Measurements from ENCODE around the gene NOC2L.

Gene NOC2L

DNA sequence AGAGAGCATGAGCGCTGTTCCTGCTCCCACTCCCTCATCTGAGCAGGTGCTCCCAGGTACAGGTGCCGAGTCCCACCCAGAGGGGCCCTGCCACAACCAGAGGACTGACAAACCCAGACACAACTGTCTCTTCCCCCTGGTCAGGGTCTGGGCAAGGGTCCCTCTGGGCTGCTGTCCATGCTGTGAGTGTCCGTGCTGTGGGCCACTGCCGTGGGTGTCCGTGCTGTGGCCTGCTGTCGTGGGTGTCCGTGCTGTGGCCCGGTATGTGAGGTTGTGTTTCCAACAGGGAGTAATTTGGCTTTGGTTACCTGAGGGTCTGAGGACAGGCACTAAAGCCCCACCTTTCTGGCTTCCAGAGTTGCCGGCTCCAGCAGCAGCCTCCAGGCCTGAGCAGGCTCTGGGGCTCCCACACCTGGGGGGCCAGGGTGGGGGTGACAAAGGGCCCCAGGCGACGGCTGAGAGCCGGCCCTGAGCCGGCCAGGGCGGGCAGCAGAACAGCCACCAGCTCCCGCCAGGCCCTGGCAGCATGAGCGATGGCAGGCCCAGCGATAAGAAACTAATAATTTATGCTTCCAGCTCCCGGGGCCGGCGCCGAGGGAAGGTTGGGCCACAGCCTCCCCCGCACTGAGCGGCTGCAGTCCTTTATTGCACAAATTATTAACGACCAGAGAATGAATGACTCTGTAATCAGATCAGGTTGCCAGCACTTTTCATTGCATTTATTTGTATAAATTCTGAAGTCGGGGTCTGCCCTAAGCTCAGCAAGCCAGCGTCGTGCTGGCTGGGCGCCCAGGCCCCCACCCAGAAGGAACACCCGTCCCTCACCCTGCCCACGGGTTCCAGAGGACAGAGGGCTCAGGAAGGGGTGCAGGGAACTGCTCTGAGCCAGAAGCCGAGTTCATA lies 42.6 kb downstream of the NOC2L start:
- DNase-seq (ENCODE audit: low read depth) = no peak

DNA sequence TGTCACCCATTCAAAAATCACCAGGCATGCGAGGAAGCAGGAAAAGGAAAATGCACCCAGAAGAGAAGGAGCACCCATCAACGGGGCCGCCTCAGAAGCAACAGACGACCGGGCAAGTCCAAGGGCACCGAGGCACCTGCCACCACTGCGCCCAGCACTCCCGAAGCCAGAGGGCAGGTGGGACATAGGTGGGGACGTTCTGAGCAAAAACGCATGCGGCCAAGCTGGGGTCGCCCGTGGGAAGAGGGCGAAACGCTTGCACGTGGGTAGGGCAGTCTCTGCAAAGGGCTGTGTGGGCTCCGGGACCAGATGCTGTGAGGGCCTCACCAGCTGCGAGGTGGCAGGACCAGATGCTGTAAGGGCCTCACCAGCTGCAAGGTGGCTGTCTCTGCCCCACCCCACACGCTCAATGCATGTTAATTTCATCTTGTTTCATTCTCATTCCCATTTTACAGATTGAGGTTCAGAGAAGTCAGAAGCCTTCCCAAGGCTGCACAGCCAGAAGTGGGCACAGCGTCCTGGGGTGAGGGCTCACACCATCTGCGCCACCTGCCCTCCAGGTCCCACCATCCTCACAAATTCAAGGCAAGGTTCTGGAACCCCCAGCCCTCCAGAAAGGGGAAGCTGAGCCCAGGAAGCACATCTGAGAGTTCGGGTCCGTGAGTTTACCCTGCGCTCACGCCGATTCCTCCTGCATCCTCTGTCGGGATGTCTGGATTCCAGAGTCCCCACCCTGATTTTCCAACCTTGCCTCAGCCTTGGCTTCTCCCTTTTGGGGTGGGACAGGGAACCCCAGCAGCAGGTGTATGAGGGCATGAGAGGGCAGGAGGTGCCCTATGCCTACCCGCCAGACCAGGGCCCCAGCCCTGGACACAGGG lies 43.5 kb downstream of the NOC2L start:
- no peak for DNase-seq (ENCODE audit: low read depth)

DNA sequence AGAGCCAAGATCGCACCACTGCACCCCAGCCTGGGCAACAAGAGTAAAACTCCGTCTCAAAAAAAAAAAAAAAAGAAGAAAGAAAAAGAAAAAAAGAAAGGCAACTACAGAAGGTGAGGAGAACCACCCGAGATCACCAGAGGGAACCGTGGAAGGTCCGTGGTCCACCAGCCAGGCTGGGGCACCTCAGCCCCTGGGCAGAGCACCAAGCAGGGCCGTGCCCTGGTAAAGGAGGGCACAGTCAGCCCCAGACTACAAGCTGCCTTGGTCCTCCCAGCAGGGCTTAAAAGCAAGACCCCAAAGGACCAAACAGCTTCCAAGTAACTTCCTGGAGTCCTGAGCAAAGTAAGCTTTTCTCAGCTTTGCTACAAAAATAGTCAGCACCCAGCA lies 44.2 kb downstream of the NOC2L start:
- DNase-seq (ENCODE audit: low read depth) = no peak

DNA sequence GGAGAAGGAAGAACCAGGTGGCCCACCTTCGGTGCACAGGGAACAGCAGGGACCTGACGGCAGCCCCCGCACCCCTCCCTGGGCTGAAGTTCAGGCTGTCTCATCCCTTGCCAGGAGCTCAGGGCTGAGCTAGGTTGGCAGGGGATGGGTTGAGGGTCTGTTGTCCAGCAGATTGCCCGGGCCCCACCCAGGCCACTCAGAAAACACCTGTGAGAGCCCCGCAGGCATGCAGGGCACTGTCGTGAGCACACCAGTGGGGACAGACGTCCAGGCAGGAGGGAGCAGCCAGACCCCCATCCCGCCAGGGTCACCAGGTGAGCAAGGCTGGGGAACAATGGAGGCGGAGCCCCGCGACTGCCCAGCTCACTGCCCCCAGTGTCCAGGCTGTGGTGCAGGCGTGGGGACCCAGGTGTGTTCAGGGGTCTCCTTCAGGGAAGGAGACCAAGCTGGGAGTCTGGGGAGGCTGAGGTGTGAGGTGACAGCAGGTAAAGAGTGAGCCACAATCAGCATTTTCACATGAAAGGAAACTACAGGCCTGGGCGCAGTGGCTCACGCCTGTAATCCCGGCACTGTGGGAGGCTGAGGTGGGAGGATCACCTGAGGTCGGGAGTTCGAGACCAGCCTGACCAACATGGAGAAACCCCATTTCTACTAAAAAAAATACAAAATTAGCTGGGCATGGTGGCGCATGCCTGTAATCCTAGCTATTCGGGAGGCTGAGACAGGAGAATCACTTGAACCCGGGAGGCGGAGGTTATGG lies 44.7 kb downstream of the NOC2L start:
- no peak for DNase-seq (ENCODE audit: low read depth)

DNA sequence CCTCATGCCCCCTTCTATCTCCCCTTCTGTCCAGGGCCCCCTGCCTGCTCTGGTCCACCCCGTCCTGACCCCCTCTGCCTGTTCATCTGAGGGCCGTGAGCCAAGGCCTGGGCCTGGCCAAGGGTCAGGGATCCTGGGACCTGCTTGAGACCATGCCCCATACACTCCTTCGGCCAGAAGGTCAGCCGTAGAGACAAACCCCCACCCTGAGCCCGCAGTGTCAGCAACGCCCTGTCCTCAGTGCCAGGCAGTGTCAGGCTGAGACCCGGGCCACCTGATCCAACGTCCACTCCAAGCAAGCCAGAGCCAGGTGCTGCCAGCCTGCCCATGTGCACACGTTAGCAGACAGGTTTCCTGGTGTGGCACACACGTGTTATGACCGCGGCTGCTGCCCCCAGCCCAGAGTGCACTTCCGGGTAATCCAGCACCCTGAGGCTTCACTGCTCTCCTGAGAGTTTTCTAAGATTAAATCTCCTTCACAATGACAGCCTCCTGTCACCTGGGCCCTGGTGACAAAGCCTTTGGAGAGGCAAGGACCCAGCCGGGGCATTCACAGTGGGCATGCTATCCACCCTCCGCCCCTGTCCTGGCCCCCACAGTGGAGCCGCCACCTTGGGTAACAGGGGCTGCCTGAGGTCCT lies 45.4 kb downstream of the NOC2L start:
- DNase-seq (ENCODE audit: low read depth) = no peak

DNA sequence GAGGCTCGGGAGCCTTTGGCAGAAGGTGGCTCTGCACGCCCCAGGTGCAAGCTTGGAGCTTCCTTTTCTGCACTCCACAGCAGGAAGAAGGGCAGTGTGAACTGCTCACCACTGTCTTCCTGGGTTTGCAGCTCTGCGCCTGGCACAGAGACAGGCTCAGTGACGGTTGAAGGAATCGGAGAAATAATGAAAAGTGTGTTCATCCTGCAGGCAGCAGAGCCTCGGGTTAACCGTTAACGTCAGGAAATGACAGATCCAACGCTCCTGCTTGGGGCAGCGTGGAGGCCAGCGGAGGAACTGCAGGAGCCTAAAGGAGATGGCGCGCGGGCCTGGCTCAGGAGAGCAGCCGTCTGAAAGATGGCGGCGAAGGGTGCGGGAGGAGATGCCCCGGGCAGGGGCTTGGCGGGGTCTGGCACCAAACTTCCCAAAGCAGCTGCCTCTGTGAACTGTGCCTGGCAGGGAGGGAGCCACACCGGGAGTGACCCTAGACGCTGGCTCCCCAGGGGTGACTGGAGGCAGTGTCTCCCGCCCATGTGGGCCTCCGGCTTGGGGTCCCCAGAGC lies 46.2 kb downstream of the NOC2L start:
- no peak for DNase-seq (ENCODE audit: low read depth)

DNA sequence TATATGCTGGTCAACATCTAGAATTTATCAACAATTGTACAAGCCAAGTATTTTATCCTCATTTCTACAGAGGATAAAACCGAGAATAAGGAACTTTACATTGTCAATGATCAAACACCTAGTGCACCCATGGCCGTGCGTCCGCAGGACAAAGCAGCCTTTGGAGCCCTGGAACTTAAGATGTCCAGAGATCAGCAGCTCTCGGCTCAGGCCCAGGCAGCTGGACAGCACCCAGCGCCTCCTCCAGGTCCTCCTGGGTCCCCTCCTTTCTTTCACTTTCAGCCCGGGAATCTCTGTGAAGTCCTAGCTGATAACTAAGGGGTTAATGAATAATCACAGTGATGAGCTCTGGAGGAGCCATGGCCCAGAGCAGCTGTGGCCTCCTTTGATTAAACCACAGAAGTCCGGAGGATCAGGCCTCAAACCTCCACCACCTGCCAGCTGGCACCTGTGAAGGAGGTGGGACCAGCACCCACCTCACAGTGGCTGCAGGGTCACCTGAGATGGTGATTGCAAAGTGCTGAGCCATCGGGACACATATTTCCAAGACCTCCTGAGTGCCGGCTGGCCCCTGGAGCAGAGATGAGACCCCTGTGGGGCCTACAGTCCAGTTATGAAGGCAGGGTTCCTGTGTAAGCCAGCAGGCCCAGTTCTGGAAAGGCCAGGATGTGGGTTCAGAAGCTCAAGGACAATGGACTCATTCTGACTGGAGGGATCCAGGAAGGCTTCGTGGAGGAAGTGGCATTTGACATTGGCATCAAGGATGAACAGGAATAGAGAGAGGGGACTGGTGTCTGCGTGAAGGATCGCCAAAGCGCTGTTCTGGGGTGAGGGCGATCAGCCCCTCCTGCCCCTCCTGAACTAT lies 46.9 kb downstream of the NOC2L start:
- no peak for DNase-seq (ENCODE audit: low read depth)

DNA sequence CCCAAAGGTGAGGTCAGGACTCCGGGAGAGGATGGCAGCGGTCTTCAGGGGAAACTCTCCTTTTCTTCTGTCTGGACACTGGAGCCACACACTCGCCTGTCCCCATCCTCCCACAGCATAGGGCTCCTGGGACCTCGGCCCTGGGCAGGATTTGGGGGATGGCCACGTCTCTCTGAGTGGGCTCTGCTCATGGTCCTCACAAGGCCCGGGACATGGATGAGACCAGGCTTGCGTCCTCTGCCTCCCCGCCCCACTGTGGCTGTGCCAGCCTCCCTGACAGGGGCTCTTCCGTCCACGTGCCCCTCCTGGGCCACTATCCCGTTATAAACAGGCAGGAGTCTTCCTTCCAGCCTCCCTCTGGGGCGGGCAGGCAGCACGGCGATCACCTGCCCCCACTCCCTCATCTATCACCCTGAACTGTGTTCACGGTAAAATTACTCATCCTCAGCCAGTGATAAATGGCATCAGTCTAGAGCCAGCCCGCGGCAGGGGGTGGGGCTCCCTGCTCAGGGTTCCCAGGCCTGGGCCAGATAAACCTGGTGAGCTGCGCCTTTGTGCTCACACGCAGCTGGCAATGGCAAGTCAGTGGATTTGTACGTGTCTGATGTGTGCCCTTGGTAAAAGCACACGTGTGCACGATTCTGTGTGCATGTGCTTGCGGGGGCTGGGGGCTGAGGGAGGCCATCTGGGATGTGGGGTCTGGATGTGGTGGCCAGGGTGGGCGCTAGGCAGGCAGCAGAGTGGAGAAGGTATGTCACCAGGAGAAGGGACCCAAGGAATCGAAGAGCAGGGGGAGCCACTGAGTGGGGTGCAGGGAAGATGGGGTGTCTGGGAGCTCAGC lies 48.0 kb downstream of the NOC2L start:
- DNase-seq (ENCODE audit: low read depth) = no peak

DNA sequence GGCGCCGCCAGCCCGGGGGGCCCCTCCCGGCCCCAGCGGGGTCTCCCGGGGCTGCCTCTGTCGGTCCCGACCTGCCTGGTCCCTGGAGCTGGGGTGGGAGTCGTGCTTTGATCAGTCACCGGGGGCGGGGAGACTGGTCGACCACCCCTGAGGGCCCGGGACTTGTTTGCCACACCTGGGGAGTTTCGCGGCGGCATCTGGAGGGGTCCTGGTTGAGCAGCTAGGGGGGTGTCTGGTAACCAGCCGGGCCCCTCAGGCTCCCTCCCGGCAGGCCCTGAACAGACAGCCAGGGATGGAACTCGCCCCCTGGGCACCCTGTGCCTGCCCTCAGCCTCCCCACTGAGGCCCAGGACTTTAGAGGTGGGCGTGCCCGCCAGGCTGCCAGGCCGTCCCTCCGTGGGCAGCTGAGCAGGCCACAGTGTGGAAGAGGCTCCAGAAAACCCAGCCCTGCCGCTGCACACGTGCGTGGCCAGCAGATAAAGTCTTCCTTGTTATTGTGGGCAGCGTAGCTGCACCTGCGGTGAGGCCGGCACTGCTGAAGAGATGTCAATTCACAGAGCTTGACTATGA lies 48.7 kb downstream of the NOC2L start:
- no peak for DNase-seq (ENCODE audit: low read depth)

DNA sequence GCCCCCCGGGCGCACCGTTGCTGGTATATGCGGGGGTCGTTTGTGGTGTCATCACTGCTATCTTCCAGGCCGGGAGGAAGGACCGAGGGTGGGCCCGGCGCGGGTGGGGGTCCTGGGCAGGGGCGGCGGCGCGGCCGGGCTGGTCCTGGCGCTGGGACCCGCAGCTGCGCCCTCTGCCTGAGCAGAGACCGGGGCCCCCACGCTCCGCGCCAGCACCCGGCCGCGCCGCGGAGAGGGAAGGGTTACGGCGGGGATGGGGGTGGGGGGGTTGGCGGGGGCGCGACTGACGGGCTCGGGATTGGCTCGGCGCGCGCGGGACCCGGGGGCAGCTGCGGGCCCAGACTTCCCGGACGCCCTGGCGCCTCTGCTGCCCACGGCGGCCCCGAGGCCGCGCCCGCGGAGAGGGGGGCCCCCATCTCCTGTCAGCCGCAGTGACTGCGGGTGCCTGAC lies 49.2 kb downstream of the NOC2L start:
- DNase-seq (ENCODE audit: low read depth) = no peak

DNA sequence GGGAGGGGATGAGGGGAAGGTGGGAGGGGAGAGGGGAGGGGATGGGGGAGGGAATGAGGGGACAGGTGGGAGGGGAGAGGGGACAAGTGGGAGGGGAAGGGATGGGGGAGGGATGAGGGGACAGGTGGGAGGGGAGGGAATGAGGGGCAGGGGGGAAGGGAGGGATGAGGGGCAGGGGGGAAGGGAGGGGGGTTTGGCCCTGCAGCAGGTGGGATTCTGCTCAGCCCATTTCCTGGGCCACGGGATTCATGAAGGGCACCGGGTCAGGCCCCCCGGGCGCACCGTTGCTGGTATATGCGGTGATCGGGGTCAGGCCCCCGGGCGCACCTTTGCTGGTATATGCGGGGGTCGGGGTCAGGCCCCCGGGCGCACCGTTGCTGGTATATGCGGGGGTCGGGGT lies 50.4 kb downstream of the NOC2L start:
- DNase-seq (ENCODE audit: low read depth) = no peak

DNA sequence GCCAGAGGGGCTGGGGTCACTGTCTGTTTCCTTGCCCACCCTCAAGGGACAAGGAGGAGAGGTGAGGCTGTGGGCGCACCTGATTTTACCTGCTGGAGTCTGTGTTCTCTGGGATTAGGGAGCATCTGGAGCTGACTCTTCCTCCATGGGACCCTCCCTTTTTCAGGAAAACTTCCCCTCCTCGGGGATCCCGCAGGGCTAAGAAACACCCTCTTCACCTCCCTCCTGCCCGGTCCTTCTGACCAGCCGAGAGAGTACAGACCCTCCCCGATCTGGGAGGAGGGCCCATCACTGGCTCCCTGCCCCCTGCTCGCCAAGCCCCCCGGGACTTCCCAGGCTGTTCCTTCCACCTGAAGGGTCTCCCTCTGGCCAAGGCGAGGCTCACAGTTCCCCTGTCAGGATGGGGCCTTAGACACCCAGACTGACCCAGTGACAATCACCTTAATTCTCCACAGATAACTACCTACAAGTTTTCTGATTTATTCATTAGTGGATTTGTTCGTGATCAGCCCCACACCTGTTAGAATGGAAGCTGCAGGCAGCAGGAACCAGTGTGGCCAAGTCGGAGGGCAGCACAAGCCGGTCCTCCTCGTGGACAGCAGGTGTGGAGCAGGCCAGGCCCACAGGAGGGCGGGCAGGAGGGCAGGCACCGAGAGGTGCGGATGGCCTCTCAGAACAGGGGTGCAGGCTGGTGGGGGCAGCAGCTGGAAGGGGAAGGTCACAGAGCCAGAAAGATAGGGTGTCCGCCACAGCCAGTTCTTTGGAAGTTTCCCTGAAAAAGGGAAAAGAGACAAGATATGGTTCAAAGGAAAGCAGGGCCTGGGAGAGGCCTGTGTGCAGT lies 51.2 kb downstream of the NOC2L start:
- DNase-seq (ENCODE audit: low read depth) = no peak

DNA sequence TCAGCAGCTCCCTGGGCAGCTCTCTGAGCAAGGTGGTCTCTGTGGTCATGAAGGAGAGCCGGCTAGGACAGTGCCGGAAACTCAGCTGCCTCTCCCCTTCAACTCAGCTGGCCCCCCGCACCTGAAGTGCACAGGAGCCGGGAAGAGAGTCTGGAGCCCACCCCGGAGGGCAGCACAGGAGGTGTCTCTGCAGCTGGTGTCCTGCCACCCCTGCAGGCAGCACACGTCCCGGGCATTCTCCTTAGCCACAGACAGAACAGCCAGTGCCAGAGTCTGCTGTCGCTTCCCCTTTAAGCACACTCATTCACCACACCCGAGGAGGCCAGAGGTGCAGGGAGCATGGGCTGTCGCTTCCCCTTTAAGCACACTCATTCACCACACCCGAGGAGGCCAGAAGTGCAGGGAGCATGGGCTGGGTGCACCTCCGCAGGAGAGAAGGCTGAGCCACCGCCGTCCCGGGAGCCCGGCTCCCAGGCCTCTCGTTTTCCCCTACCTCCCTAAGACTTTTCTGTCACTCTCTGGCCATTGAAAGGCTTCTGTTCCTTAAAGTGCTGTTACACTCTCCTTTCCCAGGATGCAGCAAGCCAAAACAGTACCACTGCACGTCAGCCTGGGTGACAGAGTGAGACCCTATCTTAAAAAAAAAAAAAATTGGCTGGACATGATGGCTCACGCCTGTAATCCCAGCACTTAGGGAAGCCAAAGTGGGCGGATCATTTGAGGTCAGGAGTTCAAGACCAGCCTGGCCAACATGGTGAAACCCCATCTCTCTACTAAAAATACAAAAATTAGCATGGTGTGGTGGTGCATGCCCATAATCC lies 52.2 kb downstream of the NOC2L start:
- DNase-seq (ENCODE audit: low read depth) = no peak

DNA sequence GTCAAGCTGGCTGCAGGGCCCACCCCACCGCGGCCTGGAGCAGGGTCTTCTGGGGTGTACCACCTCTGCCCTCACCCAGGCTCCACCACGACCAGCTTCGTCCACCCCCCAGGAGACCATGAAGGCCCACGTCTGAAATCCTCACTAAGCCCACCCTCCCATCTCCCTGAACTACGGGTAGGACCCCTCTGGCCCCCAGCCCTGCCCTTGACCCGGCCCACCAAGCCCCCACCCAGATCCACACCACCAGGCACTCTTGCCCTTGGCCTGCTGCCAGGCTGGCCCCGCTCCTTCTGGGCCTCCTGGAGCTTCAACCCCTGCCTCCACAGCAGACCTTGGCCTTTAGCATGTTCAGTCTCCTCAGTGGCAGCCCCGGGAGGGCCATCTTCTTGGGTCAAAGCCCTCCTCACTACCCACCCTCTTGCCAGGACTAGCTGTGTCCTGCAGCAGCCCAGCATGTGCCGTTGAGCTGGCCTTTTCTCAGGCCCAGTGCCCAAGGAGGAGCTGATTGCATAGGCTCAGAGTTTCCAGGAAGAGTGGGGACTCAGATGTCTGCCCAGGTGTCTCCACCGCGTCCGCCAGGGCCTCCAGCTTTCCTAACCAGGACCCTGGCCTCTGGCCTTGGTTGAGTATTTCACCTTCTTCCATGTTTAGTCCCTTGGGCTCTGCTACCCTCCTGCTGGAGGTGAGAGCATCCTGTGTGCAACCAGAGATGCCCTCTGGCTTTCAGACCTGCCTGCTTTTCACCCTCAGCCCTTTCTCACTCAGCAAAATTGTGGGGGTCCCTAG lies 53.1 kb downstream of the NOC2L start:
- DNase-seq (ENCODE audit: low read depth) = no peak

DNA sequence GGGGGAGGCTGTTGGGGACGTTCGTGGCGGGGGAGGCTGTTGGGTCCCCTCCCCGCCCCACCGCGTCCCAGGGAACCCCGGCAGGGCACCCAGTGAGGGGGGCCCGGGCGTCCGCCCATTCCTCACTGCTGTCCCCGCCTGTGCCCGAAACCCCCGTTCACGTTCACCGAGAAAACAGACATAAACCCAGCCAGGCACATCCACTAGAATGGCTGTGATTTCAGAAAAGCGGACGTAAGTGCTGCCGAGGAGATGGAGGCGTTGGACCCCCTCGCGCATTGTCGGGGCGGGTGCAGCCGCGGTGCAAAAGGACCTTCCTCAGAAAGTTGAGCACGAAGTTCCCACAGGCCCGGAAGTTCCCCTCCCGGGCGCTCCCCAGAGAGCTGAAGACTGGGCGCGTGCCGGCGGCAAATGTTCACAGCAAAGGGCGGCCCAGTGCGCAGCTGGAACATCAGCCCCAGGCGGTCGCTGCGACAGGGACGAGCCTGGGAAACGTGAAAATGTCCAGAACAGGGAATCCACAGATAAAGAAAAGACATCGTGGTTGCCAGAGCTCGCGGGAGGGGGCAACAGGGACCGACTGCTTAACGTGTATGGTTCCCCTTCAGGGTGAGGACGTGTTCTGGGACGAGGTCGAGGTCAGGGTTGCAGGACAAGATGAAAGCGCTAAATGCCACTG lies 53.8 kb downstream of the NOC2L start:
- no peak for DNase-seq (ENCODE audit: low read depth)

Measured in activated T-cell treated with anti-CD3 and anti-CD28 coated beads for 1 hour (primary cell).